Measurements from ENCODE around the gene S100A4.
"Not testable (repeated sequence)": the region's sequence is repeated elsewhere in the genome, so short reads cannot be mapped to it uniquely, and the experiment has no call there.

S100A4 gene

GRCh38 chr1:153532181-153532580 is 13.4 kb downstream of the S100A4 start:
- no peak for DNase-seq

- no peak for DNase-seq
These were observed 14.0 kb downstream of the S100A4 start for GRCh38 chr1:153531638-153532037.

- no peak for DNase-seq
These were observed 17.9 kb downstream of the S100A4 start for GRCh38 chr1:153527683-153528040.

GRCh38 chr1:153527023-153527682 is 18.5 kb downstream of the S100A4 start:
- DNase-seq: no peak

GRCh38 chr1:153526132-153526543 is 19.5 kb downstream of the S100A4 start:
- DNase-seq: no peak

GRCh38 chr1:153525088-153525728 is 20.4 kb downstream of the S100A4 start:
- DNase-seq: no peak

GRCh38 chr1:153522353-153523048 is 23.1 kb downstream of the S100A4 start:
- not testable (repeated sequence) for DNase-seq

- not testable (repeated sequence) for DNase-seq
These were observed 23.8 kb downstream of the S100A4 start for GRCh38 chr1:153521808-153522207.

- DNase-seq: no peak
These were observed 24.7 kb downstream of the S100A4 start for GRCh38 chr1:153520818-153521476.

- not testable (repeated sequence) for DNase-seq
These were observed 25.4 kb downstream of the S100A4 start for GRCh38 chr1:153520137-153520691.

- no peak for DNase-seq
These were observed 26.4 kb downstream of the S100A4 start for GRCh38 chr1:153519242-153519641.

GRCh38 chr1:153515504-153516394 is 29.9 kb downstream of the S100A4 start:
- DNase-seq: no peak

GRCh38 chr1:153513666-153514065 is 31.9 kb downstream of the S100A4 start:
- no peak for DNase-seq

GRCh38 chr1:153513023-153513422 is 32.6 kb downstream of the S100A4 start:
- no peak for DNase-seq

GRCh38 chr1:153510984-153511410 is 34.6 kb downstream of the S100A4 start:
- DNase-seq: peak; percentile 20

- peak; percentile 32 for DNase-seq
These were observed 35.8 kb downstream of the S100A4 start for GRCh38 chr1:153509729-153510354.

GRCh38 chr1:153509036-153509435 is 36.6 kb downstream of the S100A4 start:
- no peak for DNase-seq

- no peak for DNase-seq
These were observed 37.6 kb downstream of the S100A4 start for GRCh38 chr1:153507926-153508583.

- no peak for DNase-seq
These were observed 38.7 kb downstream of the S100A4 start for GRCh38 chr1:153506831-153507413.

GRCh38 chr1:153506386-153506785 is 39.2 kb downstream of the S100A4 start:
- no peak for DNase-seq

GRCh38 chr1:153505576-153505975 is 40.0 kb downstream of the S100A4 start:
- DNase-seq: no peak
